HG03378 (cell line): Measurements from ENCODE around the gene BRSK2.

Experiments
- ATAC-seq: cut with Tn5 transposase; IDR thresholded peaks from one replicate; pipeline ENCODE4 v1.9.1; 2021; ENCODE audit warnings: mild to moderate bottlenecking, moderate library complexity; ENCODE audit not compliant: unreplicated experiment

Gene BRSK2

DNA sequence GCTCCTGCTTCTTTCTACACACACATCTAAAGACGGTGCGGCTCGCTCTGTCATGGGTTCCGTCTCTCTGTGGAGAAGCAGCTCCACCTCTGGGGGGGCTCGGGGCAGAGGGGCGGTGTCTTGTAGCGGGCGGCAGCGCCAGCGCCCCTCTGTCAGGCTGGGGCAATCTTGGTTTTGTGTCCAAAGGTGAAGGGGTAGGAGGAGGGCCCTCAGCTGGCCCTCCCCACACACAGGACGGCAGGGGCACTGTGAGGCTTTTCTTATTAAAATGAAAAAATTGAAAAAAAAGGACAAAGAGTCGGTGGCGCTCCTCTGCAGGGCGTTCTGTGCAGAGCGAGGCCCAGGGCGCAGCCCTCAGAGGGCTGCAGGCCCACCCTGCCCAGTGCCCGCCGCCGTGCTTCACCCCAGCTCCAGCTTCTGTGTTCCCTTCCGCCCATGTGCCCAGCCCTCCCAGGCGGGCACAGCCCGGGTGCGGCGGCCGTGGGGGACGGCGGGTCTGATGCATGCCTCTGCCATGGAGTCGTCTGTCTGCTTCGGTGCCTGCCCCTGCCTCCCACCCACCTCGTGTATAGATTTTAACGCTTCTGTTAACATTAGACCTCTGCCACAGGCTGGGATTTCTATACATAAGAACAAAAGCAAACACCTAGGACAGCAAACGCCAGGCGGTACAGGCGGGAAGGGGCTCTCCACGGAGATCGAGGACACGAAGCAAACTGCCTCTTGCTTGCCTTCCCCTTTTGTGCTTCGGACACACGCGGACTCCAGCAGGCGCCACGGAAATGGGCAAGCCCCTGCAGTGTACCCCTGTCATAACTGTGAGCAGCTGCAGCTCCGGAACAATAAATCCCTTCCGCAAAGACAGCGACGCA is 72.3 kb downstream of the BRSK2 start:
- no peak for ATAC-seq

DNA sequence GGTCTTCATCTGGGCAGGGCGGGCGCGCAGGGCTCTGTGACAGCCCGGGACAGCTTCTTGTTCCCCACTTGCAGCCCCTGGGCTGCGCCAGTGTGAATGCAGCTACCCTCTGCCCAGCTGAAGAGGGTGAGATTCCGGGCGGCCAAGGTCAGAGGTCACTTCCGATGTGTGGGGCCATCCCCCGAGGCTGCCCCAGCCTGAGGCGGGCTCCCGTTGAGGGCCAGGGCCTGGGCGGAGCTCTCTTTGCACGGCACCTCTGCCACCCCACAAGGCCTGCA is 72.9 kb downstream of the BRSK2 start:
- no peak for ATAC-seq

GRCh38 chr11:1463056-1463455 is 73.3 kb downstream of the BRSK2 start:
- no peak for ATAC-seq

DNA sequence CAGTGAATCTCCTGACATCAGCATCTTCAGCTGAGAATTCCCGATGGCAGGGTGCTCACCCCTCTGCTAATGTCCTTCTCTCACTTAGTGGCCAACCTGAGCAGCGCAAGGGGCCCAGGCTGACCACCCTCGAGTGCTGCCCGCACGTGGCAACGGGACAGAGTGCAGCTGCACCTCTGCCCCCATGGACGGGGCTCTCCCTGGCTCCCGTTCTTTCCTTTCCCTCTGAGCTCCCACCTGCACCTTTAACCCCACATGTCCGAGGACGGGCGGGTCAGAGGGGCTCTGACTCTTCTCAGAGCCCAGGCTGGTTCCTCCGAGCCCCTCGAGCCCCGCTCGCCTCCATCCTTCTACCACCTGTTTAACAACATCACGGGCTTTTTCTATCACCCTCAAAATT is 77.0 kb downstream of the BRSK2 start:
- ATAC-seq: no peak

- no peak for ATAC-seq
Observed at GRCh38 chr11:1467270-1467669, 77.5 kb downstream of the BRSK2 start.

GRCh38 chr11:1468002-1468401 is 78.3 kb downstream of the BRSK2 start:
- no peak for ATAC-seq

GRCh38 chr11:1468473-1469066 is 78.8 kb downstream of the BRSK2 start:
- no peak for ATAC-seq

DNA sequence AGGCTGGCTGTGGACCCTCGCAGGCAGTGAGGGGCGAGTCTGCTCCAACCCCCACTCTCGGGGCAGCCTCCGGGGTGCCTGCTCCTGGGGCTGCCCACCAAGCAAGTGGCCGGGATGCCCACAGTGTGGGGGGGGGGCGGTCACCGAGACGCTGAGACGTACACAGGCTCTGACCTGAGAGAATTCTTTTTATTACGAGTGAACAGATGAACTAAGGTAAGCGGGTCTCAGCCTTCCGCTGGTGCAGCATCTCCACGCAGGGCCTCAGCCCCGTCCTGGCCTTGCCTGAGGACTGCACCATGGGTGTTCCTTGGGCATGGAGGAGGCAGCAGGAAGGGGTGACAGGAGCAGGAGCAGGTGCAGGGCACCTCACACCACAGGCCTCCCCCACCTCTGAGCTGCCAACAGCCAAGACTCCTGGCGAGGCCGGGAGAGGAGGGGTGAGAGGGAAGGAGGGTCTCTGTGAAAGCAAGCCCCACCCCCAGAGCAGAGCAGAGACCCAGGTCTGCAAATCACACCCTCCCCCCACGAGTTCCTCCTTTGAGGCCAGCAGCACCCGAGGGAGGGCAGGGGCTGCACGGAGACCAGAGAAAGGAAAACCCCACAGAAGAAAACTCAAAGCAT is 79.7 kb downstream of the BRSK2 start:
- ATAC-seq: no peak

- ATAC-seq: no peak
Observed at GRCh38 chr11:1469911-1470680, 80.4 kb downstream of the BRSK2 start.

DNA sequence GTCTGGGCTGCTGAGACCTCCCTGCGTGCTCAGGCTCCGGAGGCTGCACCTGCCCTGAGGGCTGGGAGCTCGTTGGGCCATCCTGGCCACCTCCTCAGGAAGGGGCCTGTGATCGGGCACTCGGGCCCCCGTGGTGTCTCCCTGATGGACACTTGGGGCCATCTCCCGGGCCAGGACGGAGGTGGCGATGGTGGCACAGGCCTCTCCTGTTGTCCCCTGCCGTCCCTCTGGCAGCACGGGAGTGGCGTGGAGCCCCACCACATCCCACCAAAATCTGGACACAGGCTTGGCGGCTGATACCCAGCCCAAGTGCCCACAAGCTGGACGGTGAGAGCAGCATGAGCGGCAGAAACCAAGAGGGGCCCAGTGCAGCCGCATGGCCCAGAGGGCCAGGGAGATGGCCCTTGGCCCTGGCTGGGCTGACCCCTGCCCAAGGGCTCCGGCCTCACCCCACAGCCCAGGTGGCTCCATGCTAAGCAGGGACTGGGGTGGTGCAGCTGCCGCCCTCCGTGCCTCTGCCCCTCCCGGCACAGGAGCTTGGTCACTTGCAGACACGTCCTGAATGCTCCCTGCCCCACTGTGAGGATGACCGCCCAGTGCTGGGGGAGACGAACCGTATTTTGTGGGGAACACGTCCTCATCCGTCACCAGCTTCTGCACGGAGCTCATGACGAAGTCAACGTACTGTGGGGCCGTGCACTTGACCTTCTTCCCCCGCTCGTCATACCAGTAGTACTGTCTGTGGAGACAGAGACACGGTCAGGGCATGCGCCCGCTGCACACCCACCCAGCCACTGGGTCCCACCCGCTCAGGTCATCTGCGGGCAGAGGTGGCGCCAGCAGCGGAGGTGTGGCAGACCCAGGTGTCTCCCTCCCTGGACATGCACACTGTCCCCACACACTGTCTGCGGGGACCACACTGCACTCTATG is 81.2 kb downstream of the BRSK2 start:
- no peak for ATAC-seq

DNA sequence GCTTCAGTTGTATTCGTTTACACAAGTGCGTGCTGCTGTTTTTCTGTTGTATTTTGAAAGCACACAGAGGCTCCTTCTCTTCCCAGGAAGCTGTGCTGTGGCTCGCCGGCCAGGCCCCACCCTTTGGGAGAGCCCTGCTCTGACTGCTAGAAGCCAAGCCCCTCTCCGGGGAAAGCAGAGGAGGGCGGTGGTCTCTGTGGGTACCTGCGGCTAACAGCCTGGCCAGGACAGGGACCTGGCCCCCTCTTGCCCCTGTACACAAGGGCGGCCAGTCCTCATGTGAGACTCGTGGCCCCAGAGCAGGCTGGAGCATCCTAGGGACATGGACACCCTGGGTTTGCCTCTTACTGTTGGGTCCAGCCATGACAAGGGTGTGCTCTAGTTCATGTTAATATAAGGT is 82.0 kb downstream of the BRSK2 start:
- no peak for ATAC-seq

- no peak for ATAC-seq
Observed at GRCh38 chr11:1472180-1473005, 82.7 kb downstream of the BRSK2 start.

- ATAC-seq: no peak
Observed at GRCh38 chr11:1473011-1473628, 83.4 kb downstream of the BRSK2 start.

DNA sequence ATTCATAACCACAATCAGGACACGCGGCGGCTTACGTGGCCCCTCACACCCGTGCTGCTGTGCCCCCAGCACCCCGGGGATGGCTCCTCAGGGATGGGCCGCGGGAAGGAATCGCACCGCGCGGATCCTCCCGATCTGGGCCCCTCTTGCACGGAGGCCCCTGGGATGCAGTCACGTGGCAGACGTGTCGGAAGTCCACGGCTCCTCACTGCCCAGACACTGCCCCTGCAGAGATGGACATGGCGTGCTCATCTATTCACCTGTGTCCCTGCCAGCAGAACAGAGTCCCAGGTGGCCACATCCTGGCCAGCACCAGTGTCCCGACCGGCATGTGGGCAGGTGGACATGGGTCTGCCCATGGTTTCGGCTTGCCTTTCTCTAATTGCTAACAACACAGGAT is 84.1 kb downstream of the BRSK2 start:
- no peak for ATAC-seq

DNA sequence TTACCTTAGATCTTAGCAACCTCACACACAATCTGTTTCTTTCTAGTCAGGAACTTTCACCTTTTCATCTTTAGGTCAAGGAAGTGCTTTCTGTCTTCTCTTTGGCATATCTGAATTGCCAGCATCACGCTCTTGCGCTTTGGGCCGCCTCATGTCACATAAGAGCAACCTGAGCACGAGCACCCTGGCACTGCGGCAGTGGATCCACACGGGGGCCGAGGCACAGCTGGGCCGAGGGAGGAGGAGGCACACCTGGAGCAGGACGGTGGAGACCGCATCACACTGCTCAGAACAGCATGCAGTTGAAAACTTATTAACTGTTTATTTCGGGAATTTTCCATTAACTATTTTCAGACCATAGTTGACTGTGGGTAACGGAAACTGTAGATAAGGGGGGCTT is 86.1 kb downstream of the BRSK2 start:
- no peak for ATAC-seq

DNA sequence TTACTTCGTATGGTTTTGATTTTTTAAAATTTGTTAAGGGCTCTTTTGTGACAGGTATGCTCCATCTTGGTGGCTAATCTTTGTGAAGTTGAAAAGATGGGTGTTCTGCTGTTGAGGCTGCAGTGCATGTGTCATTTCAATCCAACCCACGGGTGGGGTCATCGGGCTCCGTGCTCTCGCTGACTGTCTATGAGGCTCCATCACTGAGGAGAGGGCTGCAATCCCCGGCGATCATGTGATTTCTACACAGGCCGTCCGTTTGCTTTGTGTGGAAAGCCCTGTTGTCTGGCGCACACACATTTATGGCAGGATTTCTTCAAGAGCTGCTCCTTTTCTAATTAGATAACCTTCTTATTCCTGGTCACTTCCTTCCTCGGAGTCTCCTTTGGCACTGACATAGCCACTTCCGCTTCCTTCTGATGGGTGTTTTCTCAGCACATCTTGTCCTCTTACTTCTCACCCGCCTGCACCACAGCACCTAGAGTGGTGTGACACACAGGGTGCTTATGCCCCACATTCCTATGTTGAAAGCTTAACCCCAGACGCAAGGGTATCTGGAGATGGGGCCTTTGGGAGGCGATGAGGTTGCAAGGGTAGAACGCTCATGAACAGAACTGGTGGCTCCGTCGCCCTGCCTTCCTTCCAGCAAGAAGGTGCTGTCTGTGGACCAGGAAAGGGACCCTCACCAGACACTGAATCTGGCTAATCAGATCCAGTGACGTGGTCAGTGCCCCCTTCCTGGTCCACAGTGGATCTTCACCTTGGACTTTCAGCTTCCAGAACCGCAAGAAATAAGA is 87.4 kb downstream of the BRSK2 start:
- ATAC-seq: no peak

DNA sequence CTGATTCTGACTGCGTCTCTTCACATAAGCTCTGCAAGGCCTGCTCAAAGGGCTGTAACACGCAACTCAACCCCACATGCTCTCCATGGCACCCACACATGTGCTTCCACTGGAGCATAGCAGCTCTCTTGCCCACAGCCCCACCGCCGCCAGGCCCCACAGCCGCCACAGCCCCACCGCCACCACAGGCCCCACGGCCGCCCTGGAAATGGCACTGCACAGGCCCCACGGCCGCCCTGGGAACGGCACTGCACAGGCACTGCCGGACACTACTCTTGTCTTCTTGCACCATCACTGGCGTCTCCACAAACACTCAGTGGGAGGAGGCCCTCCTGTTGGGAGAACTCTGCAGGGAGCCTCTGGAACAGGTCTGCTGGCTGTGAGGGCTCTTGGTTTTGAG is 88.3 kb downstream of the BRSK2 start:
- no peak for ATAC-seq

DNA sequence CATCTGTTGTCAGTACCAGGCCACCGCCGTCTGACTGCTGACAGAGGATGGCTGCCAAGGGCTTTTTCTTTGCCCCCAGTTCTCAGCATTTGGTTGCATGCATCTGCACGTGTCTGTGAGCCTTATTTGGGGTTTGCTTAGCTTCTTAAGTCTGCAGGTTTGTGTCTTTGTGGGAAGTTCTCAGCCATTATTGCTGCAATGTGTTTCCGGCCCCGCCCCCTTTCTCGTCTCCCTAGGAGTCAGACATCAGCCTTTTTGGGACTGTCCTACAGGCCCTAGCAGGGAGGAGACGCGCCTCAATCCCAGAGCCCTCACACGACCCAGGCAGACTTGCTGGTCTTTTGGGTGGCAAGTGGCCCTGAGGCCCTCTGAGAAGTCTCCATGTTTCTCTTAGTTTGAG is 88.8 kb downstream of the BRSK2 start:
- ATAC-seq: no peak
